GM19238 (cell line): ENCODE data around the gene H6PD.

Experiments
- DNase-seq: peaks from one replicate; pipeline ENCODE4 v3.0.0; 2011; ENCODE audit warnings: low spot score; ENCODE audit not compliant: insufficient read length

The H6PD gene

GRCh38 chr1:9234223-9235095 lies at the start of gene H6PD:
H6PD (plus strand) TSS chr1:9234774; CDS start chr1:9244935, 10,161 bp downstream.
- DNase-seq, result peak; percentile 97

- DNase-seq, result no peak
These were observed 48.3 kb upstream of the H6PD start for GRCh38 chr1:9186082-9186859.

- no peak for DNase-seq
These were observed 47.6 kb upstream of the H6PD start for GRCh38 chr1:9187004-9187403.

- no peak for DNase-seq
These were observed 44.3 kb upstream of the H6PD start for GRCh38 chr1:9190234-9190633.

GRCh38 chr1:9191231-9191630 lies 43.3 kb upstream of the H6PD start:
- no peak for DNase-seq

GRCh38 chr1:9192578-9193232 lies 41.9 kb upstream of the H6PD start:
- DNase-seq, result no peak

GRCh38 chr1:9193233-9193625 lies 41.3 kb upstream of the H6PD start:
- no peak for DNase-seq

GRCh38 chr1:9194024-9194423 lies 40.5 kb upstream of the H6PD start:
- no peak for DNase-seq

GRCh38 chr1:9195651-9196050 lies 38.9 kb upstream of the H6PD start:
- no peak for DNase-seq

- DNase-seq, result peak; percentile 58
These were observed 38.2 kb upstream of the H6PD start for GRCh38 chr1:9196129-9197040.

- DNase-seq, result no peak
These were observed 37.1 kb upstream of the H6PD start for GRCh38 chr1:9197186-9198099.

- no peak for DNase-seq
These were observed 35.8 kb upstream of the H6PD start for GRCh38 chr1:9198538-9199361.

- DNase-seq, result no peak
These were observed 34.1 kb upstream of the H6PD start for GRCh38 chr1:9200441-9200840.

- DNase-seq, result no peak
These were observed 33.0 kb upstream of the H6PD start for GRCh38 chr1:9201401-9202239.

- DNase-seq, result no peak
These were observed 32.2 kb upstream of the H6PD start for GRCh38 chr1:9202240-9202870.

- no peak for DNase-seq
These were observed 31.0 kb upstream of the H6PD start for GRCh38 chr1:9203511-9203982.

- no peak for DNase-seq
These were observed 30.3 kb upstream of the H6PD start for GRCh38 chr1:9204156-9204720.
